ENCODE data around the gene UBE2D2.

GRCh38 chr5:139523635-139524445 is 37.3 kb upstream of the UBE2D2 start:
- TF ChIP-seq CTCF (IDR thresholded peaks at IDR 0.05) (no peak), POLR2A (IDR thresholded peaks at IDR 0.05) (no peak)

Measured in heart left ventricle (tissue), 13 donors.